Stimulated activated CD8-positive, alpha-beta memory T cell treated with anti-CD3 and anti-CD28 coated beads, Interleukin-12 subunit alpha, Interleukin-12 subunit beta, amount 100 ng/mL, for 4 hours (primary cell): ENCODE results near the gene TBC1D3I.
"Not testable (repeated sequence)": the region's sequence is repeated elsewhere in the genome, so short reads cannot be mapped to it uniquely, and the experiment has no call there.

Experiments used
- DNase-seq: peaks from one replicate; pipeline ENCODE4 v3.0.0-alpha.2; 2020; ENCODE audit warnings: low read depth

TBC1D3I gene

DNA sequence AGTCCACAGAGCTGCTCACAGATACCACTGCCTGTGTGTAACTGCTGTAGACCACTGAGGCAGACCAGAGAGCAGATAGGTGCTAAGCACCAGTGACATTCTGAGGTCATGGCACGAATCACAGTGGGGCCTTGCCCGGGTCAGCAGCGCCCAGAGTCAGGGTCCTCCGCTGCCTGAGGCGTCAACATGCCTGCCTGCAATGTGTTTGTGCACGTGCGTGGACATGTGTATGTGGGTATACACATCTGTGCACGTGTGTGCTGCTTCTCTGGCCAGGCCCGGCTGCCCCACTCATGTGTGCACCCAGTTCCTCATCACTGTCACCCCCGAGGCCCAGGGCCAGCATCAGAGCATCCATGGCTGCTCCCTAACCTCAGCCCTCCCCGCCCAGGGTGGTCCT is at the start of gene TBC1D3I:
TSS of gene TBC1D3I (minus strand) at position 101 of the 400 bp plus-strand sequence. CDS start 1,585 bp downstream, outside the sequence.
- DNase-seq: not testable (repeated sequence)

DNA sequence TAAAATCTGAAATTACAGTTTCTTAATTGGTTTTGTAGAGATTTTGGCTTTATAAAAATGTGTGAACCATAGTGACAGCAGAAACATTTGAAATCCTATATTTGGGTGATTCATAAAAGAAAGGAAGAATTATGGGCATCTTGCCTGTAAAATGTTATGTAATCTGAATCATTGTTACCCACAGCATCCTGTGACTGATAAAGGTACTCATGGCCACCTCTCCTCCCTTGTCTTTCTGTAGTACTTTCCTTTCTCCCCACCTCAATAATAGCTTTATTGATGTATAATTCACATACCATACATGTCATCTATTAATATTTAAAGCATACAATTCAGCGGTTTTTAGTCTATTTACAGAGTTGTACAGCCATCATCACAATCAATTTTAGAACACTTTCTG is 30.8 kb upstream of the TBC1D3I start:
- DNase-seq: not testable (repeated sequence)

DNA sequence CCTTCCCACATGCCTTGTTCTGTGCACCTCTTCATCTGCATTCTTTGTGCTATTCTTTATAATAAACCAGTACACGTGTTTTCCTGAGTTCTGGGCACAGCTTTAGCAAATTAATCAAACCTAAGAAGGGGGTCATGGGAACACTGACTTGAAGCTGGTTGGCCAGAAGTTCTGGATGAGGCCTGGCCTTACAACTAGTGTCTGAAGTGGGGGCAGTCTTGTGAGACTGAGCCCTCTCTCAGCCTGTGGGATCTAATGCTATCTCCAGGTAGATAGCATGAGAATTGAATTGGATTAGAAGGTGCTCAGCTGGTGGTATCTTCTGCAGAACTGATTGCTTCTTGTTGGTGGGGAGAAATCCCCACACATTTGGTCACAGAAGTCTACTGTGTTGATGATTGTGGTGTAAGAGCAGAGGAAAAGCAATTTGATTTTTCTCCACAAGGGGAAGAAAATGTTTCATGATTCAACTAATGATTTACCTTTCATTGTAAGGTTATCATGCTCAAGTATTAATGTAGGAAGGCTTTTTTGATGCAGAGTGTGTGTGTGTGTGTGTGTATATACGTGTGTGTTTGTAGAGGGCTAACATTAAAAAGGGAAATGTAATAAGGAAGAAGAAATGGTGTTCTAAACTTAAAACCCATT is 25.7 kb upstream of the TBC1D3I start:
- not testable (repeated sequence) for DNase-seq

DNA sequence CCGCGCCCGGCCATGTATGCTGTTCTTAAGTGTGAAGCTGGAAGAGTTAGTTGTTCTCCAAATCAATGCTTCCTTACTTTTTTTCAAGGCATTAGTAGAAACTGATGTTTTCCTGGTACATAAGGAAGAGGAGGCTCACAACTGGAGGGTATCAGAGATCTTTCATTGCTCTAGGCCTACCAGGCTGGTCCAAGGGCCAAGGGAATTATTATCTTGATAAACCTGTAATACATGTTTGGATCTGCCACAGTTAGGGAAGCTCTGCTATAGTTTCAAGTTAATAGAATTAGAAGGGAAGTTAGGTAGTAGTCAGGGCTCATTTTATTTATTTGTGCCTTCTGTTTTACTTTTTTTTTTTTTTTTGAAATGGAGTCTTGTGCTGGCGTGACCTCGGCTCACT is 19.8 kb upstream of the TBC1D3I start:
- DNase-seq: not testable (repeated sequence)

DNA sequence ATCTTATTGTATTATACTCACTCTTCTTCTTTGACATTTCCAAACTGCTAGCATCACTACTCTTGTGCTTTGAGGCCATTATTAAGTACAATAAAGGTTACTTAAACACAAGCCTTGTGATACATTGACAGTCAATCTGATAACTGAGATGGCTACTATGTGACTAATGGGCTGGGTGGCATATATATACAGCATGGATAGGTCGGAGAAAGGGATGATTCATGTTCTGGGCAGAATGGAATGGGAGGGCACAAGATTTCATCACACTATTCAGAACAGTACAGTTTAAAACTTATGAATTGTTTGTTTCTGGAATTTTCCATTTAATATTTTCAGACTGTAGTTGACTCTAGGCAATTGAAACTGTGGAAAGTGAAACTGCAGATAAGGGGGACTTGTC is 18.9 kb upstream of the TBC1D3I start:
- DNase-seq: not testable (repeated sequence)

DNA sequence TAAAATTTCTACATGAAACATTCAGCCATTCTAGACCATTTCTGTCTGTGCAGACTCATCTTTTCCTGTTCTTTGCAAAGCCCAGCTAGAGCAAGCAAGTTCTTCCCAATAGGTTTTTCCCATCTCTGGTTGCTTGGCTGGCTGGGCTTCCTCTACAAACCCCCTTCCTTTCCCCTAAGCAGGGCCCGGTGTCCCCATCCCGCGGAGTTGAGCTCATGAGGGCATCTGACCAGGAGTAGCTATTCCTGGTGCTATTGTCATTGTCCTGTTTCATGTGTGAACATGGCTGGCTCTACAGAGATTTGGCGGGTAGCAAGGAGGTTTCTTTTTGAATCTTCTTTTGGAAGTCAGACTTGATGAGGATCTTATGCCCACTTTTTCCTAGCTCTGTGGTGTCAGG is 22.3 kb downstream of the TBC1D3I start:
- not testable (repeated sequence) for DNase-seq

DNA sequence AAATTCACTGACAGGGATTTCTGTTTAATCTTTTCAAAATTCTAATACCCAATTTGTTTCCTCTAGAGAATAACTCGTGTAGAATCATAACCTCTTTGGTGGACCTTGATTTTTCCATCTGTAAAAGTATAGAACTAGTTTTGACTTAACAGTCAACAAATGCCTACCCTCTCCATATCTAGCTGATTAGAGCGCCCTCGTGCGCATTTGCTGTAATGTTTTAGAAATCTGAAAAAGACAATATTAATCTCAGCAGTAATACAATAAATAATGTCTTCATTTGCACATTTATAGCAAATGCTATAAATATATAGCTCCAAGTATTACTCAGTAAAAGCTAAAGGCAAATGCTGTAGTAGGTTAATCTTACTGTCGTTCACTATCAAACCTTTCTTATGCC is 34.7 kb downstream of the TBC1D3I start:
- DNase-seq: not testable (repeated sequence)

DNA sequence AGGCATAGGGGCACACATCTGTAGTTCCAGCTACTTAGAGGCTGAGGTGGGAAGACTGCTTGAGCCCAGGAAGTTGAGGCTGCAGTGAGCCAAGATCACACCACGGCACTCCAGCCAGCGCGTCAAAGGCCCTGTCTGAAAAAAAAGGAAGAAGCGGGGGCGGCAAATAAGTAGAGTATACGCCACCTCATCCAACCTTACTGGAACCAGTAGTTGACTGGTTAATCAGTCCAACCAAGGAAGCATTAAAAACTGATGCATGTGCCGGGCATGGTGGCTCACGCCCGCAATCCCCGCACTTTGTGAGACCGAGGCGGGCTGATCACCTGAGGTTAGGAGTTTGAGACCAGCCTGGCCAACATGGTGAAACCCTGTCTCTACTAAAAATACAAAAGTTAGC is 41.4 kb downstream of the TBC1D3I start:
- DNase-seq: not testable (repeated sequence)

DNA sequence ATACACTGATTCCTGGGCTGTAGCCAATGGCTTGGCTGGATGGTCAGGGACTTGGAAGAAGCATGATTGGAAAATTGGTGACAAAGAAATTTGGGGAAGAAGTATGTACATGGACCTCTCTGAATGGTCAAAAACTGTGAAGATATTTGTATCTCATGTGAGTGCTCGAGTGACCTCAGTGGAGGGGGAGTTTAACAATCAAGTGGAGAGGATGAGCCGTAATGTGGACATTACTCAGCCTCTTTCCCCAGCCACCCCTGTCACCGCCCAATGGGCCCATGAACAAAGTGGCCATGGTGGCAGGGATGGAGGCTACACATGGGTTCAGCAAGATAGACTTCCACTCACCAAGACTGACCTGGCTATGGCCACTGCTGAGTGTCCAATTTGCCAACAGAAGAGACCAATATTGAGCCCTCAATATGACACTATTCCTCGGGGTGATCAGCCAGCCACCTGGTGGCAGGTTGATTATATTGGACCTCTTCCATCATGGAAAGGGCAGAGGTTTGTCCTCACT is 42.7 kb downstream of the TBC1D3I start:
- DNase-seq: not testable (repeated sequence)

DNA sequence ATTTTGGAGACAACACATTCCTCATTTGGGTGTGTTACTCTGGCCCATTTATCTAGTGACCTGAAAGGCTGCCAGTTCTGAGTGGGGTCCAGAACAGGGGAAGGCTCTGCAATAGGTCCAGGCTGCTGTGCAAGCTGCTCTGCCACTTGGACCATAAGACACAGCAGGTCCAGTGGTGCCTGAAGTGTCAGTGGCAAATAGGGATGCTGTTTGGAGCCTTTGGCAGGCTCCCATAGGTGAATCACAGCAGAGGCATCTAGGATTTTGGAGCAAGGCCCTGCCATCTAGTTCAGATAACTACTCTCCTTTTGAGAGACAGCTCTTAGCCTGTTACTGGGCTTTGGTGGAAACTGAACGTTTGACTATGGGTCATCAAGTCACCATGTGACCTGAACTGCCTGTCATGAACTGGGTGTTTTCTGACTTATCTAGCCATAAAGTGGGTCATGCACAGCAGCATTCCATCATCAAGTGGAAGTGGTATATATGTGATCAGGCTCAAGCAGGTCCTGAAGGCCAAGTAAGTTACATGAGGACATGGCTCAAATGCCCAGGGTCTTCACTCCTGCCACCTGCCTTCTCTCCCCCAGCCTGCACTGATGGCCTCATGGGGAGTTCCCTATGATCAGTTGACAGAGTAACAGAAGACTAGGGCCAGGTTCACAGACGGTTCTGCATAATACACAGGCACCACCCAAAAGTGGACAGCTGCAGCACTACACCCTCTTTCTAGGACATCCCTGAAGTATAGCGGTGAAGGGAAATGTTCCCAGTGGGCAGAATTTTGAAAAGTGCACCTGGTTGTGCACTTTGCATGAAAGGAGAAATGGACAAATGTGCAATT is 43.4 kb downstream of the TBC1D3I start:
- not testable (repeated sequence) for DNase-seq

DNA sequence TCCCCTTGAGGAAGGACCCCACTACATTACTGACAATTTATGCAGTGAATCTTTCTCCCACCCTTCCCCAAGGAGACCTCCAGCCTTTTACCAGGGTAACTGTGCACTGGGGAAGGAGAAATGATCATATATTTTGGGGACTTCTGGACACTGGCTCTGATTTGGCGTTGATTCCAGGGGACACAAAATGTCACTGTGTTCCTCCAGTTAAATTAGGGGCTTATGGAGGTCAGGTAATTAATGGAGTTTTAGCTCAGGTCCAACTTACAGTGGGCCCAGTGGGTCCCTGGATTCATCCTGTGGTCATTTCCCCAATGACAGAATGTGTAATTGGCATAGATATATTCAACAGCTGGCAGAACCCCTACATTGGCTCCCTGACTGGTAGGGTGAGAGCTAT is 44.8 kb downstream of the TBC1D3I start:
- DNase-seq: not testable (repeated sequence)

DNA sequence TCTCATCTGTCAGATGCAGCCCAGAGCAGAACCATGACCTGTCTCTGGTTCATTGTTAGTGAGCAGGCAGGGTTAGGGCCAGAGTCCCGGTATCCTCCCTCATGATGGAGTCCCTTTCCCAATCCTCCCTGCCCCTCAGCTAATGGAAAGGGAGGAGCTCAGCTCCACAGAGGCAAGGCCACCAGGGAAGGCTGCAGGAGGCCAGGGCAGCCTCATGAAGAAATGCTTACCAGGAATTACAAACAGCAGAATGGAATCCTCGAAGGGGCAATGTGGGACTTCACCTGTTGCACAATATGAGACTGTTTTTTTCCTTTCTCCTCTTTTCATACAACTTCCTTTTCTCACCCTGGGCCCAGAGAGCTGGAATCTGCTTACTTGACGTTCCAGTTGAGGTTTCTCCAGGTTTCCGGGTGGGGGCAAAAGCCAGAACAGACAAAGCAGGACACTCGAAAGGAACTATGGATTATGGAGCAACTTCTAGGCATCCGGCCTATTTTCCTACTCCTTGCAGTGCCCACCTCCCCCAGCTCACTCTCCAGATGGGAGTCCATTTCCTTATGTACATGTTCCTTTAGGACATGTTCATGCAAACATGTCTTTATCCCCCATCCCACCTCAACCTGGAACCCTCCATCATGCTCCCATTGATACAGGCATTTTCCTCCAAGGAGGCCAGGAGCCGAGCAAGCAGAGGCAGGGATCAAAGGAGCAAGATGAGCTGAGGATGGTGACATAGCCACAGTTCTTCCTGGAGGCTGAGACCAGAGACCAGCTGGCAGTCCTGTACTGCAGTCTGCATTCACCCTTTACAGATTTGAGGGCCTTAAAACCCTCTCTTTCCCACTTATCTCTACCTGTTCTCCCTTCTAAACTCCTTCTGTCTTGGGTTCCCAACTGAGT is 48.7 kb downstream of the TBC1D3I start:
- DNase-seq: not testable (repeated sequence)

DNA sequence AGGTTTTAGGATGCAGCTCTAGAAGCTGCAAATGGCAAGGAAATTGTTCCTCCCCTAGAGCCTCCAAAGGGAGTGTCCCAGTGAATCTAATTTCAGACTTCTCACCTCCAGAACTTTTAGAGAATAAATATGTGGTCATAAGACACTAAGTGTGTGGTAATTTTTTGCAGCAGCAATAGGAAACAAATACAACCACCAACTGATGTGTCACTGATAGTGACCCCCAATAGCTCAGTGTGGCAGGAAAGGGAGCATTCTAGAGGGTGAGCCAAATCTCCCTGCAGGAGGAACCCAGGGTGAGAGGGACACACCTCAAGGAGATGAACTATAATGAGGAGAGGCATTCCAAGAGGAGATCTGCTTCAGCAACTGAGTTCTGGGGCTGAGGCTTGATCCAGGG is 49.5 kb downstream of the TBC1D3I start:
- DNase-seq: no peak

DNA sequence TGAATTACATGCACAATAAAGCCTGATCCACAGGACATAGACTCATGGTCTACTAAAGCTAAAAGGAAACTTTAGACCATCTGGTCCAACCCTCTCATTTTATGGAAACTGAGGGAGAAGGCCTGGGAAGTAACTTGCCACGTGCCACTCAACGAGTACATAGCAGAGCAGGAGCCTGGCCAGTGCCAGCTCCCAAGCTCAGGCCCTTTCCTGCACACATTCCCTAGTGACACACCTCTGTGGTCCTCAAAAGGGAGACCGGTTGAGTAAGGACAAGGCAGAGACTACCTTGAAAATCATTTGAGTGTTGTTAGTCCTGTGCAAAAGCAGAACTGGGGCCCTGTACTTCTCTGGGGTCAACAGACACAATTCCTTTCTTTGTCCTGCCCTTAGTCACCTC is 50.7 kb downstream of the TBC1D3I start:
- DNase-seq: no peak

DNA sequence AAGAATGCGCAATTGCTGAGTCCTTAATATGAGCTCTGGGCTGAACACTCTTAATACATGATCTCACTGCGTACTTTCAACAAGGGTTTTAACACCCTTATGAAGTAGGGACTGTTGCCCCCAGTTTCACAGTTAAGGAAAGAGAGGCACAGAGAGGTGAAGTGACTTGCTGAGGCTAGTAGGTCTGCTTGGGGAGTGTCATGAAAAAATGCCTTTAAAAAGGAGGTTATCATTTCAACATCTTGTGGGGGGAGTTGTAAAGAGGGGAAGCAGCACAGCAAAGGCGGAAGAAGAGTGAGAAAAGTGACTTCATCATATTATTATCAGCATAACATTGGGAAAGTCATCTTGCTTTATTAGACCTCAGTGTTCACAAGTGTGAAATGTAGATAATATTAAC is 51.4 kb downstream of the TBC1D3I start:
- DNase-seq: no peak

DNA sequence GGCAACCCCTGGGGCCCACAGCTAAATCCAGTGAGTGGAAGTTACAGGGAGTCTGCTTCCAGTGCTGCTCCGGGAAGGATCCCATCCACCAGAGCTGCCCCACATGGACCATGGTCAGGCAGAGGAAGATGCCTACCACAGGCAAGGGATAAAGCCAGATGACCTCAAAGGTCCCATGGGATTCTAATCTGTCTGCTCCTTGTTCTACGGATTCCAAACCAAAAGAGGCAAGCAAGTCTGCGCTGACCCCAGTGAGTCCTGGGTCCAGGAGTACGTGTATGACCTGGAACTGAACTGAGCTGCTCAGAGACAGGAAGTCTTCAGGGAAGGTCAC is 52.1 kb downstream of the TBC1D3I start:
- DNase-seq: no peak

DNA sequence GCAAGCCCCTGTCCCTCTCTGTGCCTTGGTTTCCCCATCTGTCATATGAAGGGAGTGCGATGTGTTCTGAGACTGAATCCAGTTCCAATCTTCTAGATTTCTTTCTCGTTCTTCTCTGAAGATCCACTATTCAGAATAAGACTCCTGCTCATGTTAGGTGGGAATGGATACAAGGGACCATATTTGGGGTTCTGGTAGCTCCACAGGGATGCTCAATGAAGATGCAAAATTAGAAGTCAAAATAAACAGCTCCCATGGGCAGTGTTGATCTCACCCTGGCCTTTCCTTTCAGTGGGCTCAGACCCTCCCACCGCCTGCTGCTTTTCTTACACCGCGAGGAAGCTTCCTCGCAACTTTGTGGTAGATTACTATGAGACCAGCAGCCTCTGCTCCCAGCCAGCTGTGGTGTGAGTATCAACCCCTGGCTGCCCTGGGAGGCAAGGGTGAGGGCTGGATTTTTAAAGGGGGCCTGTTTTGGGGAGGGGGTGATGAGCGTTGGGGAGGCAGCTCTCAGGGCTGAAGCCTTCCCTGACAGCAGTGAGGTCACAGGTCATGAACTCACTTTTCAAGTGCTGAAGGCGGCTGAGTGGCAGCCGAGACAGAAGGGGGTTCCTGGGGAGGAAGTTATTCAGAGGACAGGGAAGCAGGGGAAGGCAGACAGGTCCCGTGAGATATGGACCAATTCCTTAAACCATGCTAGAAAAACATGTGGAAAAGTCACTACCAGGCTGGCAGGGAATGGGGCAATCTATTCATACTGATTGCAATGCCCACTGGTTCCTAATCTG is 52.7 kb downstream of the TBC1D3I start:
- not testable (repeated sequence) for DNase-seq

DNA sequence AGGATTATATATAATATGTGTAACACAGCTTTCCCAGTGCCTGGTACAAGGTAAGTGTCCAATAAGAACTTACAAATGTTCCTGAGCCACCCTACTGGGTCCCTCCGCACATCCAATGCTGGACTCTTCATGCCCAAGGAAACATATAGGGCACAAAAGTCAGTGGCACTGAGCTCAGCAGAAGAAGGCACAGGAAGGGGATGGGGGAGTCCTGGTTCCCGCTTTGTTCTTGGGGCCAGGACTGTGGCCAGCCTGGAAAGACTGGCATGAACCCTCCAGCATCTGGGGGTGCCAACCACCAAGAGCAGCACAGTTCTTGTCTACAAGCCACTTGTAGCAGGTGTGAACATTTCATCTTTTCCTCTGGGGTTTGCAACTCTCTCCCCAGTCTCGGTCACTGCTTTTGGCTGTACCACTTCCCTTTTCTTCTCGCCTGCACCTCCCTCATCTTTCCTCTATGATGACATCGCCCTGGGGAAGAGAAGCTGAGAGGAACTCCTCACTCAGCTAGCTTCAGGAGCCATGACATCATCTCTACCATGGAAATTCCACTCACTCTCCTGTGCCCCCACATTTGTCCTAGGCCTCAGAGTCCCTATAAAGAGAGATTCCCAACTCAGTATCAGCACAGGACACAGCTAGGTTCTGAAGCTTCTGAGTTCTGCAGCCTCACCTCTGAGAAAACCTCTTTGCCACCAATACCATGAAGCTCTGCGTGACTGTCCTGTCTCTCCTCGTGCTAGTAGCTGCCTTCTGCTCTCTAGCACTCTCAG is 53.7 kb downstream of the TBC1D3I start, which contains the start of gene CCL4L2:
TSS of gene CCL4L2 (plus strand) at position 625 of the 773 bp plus-strand sequence.
- not testable (repeated sequence) for DNase-seq

DNA sequence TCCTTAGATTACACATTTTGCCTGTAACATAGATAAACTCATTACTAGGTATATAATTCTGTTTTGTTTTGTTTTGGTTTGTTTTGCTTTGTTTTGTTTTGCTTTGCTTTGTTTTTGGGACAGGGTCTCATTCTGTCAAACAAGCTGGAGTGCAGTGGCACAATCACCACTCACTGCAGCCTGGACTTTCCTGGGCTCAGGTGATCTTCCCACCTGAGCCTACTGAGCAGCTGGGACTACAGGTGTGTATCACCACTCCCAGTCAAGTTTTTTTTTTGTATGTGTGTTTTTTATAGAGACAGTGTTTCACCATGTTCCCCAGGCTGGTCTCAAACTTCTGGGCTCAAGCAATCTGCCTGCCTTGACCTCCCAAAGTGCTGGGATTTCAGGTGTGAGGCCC is 54.8 kb downstream of the TBC1D3I start:
- DNase-seq: no peak

DNA sequence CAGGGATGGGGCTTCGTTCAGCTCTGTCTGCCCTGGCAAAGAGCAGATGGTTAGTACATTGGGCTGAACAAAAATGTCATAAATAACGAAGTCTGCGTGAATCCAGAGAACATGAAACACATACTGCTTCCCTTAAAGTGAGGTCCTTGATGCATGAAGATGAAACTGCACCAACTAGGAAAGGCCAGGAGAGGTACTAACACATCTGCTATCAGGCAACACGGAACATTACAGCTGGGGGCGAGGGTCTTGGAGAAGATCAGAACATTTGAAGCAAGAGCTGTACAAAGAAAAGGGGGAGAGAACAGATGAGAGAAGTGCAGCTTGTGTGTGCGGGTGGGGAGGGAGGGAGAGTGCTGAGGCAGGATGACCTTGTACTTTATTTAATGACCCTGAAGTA is 57.0 kb downstream of the TBC1D3I start:
- DNase-seq: not testable (repeated sequence)

DNA sequence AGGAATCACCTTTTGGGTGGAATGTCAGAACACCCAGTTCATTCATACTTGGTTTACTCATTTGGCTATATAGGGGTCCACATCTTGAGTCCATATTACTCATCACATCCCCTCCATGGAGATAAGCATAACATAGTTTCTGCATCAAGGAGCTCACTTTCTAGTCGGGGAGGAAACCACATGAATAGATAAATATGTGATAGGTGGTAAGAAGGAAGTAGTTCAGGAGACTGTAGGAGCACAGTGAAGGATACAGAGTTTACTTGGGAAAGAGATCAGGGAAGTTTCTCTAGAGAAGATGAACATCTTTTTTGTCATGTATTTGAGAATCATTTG is 57.9 kb downstream of the TBC1D3I start:
- not testable (repeated sequence) for DNase-seq
